PC-3 (cell line): ENCODE results near the gene TPRKB. TPM values are rescaled to one million over a fixed set of nuclear protein-coding genes. Genes with fewer than 3 reads are reported as not detected.
"Not testable (repeated sequence)": the region's sequence is repeated elsewhere in the genome, so short reads cannot be mapped to it uniquely, and the experiment has no call there.

Experiments used
- ATAC-seq: fragments of 200-7000 bp; cut with Tn5 transposase; 2 replicates; pipeline ENCODE4 v1.9.1; 2020; ENCODE audit warnings: mild to moderate bottlenecking, moderate library complexity
- Bru-seq: library from RNA; stranded (reverse); fragments of 400-500 nt; gene quantifications from one replicate; lab custom pipeline; 2021; lab: Mats Ljungman, UMichigan
- BruChase-seq, 2 experiments: library from RNA; stranded (reverse); fragments of 400-500 nt; gene quantifications; one replicate each; lab custom pipeline; 2021; lab: Mats Ljungman, UMichigan
- BruUV-seq: library from RNA; stranded (reverse); fragments of 400-500 nt; replicated peaks from 2 replicates; lab custom pipeline; 2021; lab: Mats Ljungman, UMichigan
- CTCF ChIA-PET: fragments of 300-600 bp; sonication (Branson Sonifier 250); formaldehyde crosslinking; loops from one replicate; lab custom pipeline; 2022; ENCODE audit warnings: antibody characterized with exemption; lab: Charles Lee
- POLR2A ChIA-PET: fragments of 300-600 bp; sonication (Branson Sonifier 250); formaldehyde crosslinking; loops from one replicate; lab custom pipeline; 2022; ENCODE audit warnings: antibody characterized with exemption; ENCODE audit not compliant: unreplicated experiment; lab: Charles Lee
- DNase-seq: peaks from one replicate; pipeline ENCODE4 v3.0.0-alpha.2; 2015
- H2AFZ ChIP-seq: fragments of 300-600 bp; sonication (generic); 2 replicates; pipeline ENCODE4 v1.6.0; 2016; ENCODE audit warnings: antibody characterized with exemption, low read length
- H3F3A ChIP-seq: fragments of 300-600 bp; sonication (generic); one replicate; pipeline ENCODE4 v1.6.0; 2017; ENCODE audit warnings: antibody characterized with exemption, low read length, control low read depth, mild to moderate bottlenecking; ENCODE audit not compliant: unreplicated experiment
- H3K27ac ChIP-seq: fragments of 300-600 bp; sonication (generic); 2 replicates; pipeline ENCODE4 v1.5.1; 2016; ENCODE audit warnings: mild to moderate bottlenecking, low read length
- H3K27me3 ChIP-seq: fragments of 300-600 bp; sonication (generic); 2 replicates; pipeline ENCODE4 v1.6.1; 2016; ENCODE audit warnings: low read length, mixed read lengths
- H3K36me3 ChIP-seq: fragments of 300-600 bp; sonication (generic); 2 replicates; pipeline ENCODE4 v1.6.1; 2016; ENCODE audit warnings: low read depth, mixed run types, low read length, mixed read lengths
- H3K4me1 ChIP-seq: fragments of 300-600 bp; sonication (generic); 2 replicates; pipeline ENCODE4 v1.5.1; 2016; ENCODE audit warnings: low read length; ENCODE audit not compliant: insufficient read depth
- H3K4me2 ChIP-seq: fragments of 300-600 bp; sonication (generic); 2 replicates; pipeline ENCODE4 v1.6.0; 2016; ENCODE audit warnings: low read length
- H3K4me3 ChIP-seq: fragments of 300-600 bp; sonication (generic); 2 replicates; pipeline ENCODE4 v1.5.1; 2016; ENCODE audit warnings: mild to moderate bottlenecking, low read length, mixed read lengths
- H3K79me2 ChIP-seq: fragments of 300-600 bp; sonication (generic); 2 replicates; pipeline ENCODE4 v1.6.1; 2017; ENCODE audit warnings: low read length, mixed read lengths
- H3K9ac ChIP-seq: fragments of 300-600 bp; sonication (generic); 2 replicates; pipeline ENCODE4 v1.6.0; 2016; ENCODE audit warnings: mild to moderate bottlenecking, low read length
- H3K9me2 ChIP-seq: fragments of 300-600 bp; sonication (generic); replicated peaks from 2 replicates; pipeline ENCODE4 v1.6.1; 2016; ENCODE audit warnings: mixed run types, low read length, mixed read lengths
- H3K9me3 ChIP-seq: fragments of 300-600 bp; sonication (generic); 2 replicates; pipeline ENCODE4 v1.6.1; 2016; ENCODE audit warnings: low read length, mixed read lengths
- H4K20me1 ChIP-seq: fragments of 300-600 bp; sonication (generic); 2 replicates; pipeline ENCODE4 v1.6.1; 2016; ENCODE audit warnings: low read length, mixed read lengths
- EZH2 ChIP-seq: fragments of 300-600 bp; sonication (generic); IDR thresholded peaks from one replicate; pipeline ENCODE4 v1.6.1; 2017; ENCODE audit warnings: antibody characterized with exemption, mild to moderate bottlenecking, low read length; ENCODE audit not compliant: unreplicated experiment
- EZH2phosphoT487 ChIP-seq: fragments of 300-600 bp; sonication (generic); IDR thresholded peaks from 2 replicates; pipeline ENCODE4 v1.6.1; 2018; ENCODE audit warnings: mild to moderate bottlenecking, antibody characterized with exemption, low read length, borderline replicate concordance
- intact Hi-C: fragments of 100-400 bp; cut with micrococcal nuclease; formaldehyde crosslinking; loops from 2 replicates; pipeline ENCODE4 v1.9.0; 2023
- long read RNA-seq: library from polyadenylated mRNA; unstranded; transcript quantifications from one replicate; pipeline ENCODE4 v2.0.0, GENCODE V29; 2021; ENCODE audit not compliant: unreplicated experiment
- total RNA-seq: library from RNA; depleted of rRNA; stranded (reverse); fragments of >200 nt; gene quantifications from 2 replicates; pipeline ENCODE4 v1.2.3, GENCODE V29; 2014; rRNA removed
- TF ChIP-seq, protein P1 (sequence below): fragments of 300-600 bp; sonication (generic); conservative IDR thresholded peaks from 2 replicates; pipeline ENCODE4 v1.5.1; 2017; ENCODE audit warnings: antibody characterized with exemption, low read depth, mild to moderate bottlenecking, low read length

The TPRKB gene
- total RNA-seq = 42.2 and 51.4 TPM in 2 replicates
- percentile 85 among the genes with signal in this experiment for Bru-seq, nascent RNA
- percentile 90 among the genes with signal in this experiment for BruChase-seq, experiment 1, labeled RNA remaining after a 6-hour chase
- percentile 88 among the genes with signal in this experiment for BruChase-seq, experiment 2, labeled RNA remaining after a 2-hour chase
- long read RNA-seq, transcript TPRKB-210 (4 exons, 798 nt) = minor isoform, 5 of 39 reads
- long read RNA-seq, transcript TPRKB-201 (5 exons, 748 nt) = major isoform, 12 of 39 reads
- long read RNA-seq, partial matches to known transcripts = 7 of 39 reads
- long read RNA-seq, other reads (novel, unspliced or antisense) = 12 of 39 reads

DNA sequence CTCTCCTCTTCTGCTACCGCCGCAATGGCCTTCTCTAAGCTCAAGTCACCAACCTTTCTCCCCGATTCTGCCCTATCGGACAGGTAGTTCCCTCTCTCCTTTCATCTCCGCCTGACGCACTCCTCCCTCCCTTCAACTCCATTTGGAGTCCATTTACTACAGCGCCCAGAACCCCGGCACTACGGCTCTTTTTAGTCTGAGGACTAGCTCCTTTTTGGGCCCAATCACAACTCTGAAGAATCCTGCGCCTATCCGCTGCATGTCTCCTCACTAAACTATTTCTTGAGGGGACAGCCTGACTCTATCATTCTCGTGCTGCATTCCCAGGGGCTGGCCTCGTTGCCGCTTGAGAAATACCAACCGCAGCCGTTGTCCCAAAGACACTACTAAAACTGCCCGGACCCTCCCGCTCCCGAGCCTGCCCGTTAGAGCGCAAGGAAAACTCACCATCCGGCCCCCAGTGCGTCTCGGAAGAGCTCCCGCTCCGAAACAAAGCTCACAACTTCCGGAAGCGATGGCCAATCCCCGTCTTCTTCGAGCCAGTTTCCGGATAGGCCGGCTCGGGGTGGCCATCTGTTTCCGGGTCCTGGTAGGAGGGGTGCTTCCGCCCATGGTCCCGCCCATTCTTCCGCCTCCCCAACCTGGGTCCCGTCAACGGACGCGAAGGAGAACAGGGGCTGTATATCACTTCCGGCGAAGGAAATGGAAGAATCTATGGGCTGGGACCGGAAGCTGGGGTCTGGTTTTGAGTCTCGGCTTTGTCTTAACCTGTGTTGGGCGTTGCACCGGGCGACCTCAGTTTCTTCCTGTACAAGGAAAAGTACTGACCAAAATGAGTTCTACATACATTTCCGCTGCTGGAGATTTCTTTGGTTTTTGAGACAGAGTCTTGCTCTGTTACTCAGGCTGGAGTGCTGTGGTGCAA is at the start of gene TPRKB:
TPRKB (minus strand) TSS at position 491 of the 925 bp plus-strand sequence. CDS start 2,776 bp downstream, outside the sequence.
- Histone ChIP-seq H2AFZ (peak within 1 kb of the TSS; percentile 86), H3K9ac (peak within 1 kb of the TSS; percentile 85), H3K9me3 (no peaks in the 10 kb centered on the region), H3K4me3 (peak within 1 kb of the TSS; percentile 91), H3K4me1 (peaks cover 23% of the 10 kb centered on the region), H3F3A (no peaks in the 10 kb centered on the region), H3K4me2 (peak within 1 kb of the TSS; percentile 85), H3K79me2 (peaks cover 28% of the 10 kb centered on the region), H3K9me2 (no peaks in the 10 kb centered on the region), H3K27ac (peak within 1 kb of the TSS; percentile 18; the same call in 1 of the 2 replicates), H3K36me3 (peaks cover 13% of the 10 kb centered on the region; the same call in 1 of the 2 replicates), H4K20me1 (no peaks in the 10 kb centered on the region), H3K27me3 (no peaks in the 10 kb centered on the region)
- BruUV-seq = TSS peak; percentile 65
- intact Hi-C loops = no loop called here
- POLR2A ChIA-PET = interaction anchor here (0.7 kb wide), 3 partner anchors 44 to 1972 kb away, joined by 3 to 4 read pairs (median 4); no protein-coding TSS in a partner anchor
- CTCF ChIA-PET = interaction anchor here (0.6 kb wide), 1 partner anchor 411 kb away, joined by 3 read pairs; the partner anchor contains the start of gene BOLA3
- peak; percentile 97 for DNase-seq
- peak; percentile 97 for ATAC-seq
- TF ChIP-seq EZH2 (no peak), EZH2phosphoT487 (no peak)
- TF ChIP-seq, protein P1, sequence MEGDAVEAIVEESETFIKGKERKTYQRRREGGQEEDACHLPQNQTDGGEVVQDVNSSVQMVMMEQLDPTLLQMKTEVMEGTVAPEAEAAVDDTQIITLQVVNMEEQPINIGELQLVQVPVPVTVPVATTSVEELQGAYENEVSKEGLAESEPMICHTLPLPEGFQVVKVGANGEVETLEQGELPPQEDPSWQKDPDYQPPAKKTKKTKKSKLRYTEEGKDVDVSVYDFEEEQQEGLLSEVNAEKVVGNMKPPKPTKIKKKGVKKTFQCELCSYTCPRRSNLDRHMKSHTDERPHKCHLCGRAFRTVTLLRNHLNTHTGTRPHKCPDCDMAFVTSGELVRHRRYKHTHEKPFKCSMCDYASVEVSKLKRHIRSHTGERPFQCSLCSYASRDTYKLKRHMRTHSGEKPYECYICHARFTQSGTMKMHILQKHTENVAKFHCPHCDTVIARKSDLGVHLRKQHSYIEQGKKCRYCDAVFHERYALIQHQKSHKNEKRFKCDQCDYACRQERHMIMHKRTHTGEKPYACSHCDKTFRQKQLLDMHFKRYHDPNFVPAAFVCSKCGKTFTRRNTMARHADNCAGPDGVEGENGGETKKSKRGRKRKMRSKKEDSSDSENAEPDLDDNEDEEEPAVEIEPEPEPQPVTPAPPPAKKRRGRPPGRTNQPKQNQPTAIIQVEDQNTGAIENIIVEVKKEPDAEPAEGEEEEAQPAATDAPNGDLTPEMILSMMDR = no peak

DNA sequence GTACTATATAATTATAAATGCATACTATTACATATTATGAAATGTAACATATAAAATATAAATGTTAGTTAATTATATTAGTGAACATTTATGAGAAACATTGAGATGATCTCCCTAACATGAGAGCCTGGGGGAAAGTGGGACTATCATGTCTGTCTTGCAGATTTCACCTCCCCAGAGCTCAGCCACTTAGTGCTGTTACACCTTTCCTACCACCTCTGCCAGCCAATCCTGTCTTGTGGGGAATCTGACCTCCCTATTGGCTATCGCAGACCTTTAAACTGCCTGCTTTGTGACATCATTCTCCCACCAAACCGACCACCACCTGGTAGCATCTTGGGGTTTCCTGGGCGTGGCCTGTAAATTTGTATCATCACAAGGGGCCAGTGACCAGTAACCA is 46.7 kb upstream of the TPRKB start, which contains the start of gene C2orf78:
C2orf78 (plus strand) TSS at position 301 of the 400 bp plus-strand sequence. CDS start 127 bp downstream, outside the sequence.
- peak within 1 kb of the TSS; percentile 79 for H2AFZ ChIP-seq
- H3K4me3 ChIP-seq, H3K36me3 ChIP-seq, H3K79me2 ChIP-seq, H3K9me2 ChIP-seq, H3K27ac ChIP-seq, POLR2A ChIA-PET, H4K20me1 ChIP-seq, H3K4me1 ChIP-seq, H3K9ac ChIP-seq, DNase-seq, intact Hi-C loops, H3K27me3 ChIP-seq, BruUV-seq, H3K4me2 ChIP-seq, H3K9me3 ChIP-seq, ATAC-seq, H3F3A ChIP-seq, CTCF ChIA-PET: not testable (repeated sequence)

DNA sequence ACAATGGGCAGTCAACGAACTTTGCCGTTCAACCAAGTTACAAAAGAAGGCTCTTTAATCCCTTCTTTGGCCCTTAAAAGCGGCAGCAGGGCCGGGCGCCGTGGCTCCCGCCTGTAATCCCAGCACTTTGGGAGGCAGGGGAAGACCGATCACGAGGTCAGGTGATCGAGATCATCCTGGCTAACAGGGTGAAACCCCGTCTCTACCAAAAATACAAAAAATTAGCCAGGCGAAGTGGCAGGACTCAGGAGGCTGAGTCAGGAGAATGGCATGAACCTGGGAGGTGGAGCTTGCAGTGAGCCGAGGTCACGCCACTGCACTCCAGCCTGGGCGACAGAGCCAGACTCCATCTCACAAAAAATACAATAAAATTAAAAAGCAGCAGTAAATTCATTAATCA is 46.3 kb upstream of the TPRKB start:
- H3K36me3 ChIP-seq, H3K9me2 ChIP-seq, H4K20me1 ChIP-seq, H3K9me3 ChIP-seq, H3K9ac ChIP-seq, H3F3A ChIP-seq, H3K4me1 ChIP-seq, H3K27me3 ChIP-seq, CTCF ChIA-PET, BruUV-seq, H3K4me3 ChIP-seq, POLR2A ChIA-PET, intact Hi-C loops, H3K4me2 ChIP-seq, ATAC-seq, H3K27ac ChIP-seq: not testable (repeated sequence)
- peak overlapping the region; percentile 79 for H2AFZ ChIP-seq
- peaks cover 15% of the 10 kb centered on the region for H3K79me2 ChIP-seq
- DNase-seq = peak; percentile 32
